Measurements from ENCODE around the gene DSCAML1.

DSCAML1 gene

DNA sequence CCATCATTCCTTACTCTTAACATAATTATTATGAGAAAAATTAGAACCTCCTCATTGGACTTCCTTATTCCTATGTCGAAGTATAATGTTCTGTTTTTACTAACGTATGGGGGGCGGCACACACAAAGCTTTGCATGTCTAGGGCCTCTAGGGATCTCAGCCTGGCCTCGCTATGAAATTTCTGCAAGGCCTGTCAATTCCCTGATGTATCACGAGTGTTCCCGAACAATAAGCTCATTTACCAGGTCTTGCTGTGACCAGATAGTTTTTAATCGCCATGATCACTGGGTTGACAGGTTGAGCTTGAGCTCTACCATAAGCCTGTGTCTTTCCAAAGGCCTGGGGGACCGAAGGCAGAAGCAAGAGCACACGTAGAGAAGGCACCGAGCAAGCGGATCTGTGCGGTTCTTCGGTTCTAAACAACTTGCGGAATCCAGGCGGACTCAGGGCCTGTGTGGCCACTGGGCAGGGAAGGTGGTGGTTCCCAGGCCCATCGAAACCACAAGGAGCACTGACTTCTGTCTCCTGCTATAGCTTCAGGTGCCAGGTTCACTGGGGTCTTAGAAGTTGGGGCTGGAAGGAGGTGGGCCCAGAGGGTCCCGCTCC, 37.9 kb upstream of the DSCAML1 start:
- TF ChIP-seq, protein P1, sequence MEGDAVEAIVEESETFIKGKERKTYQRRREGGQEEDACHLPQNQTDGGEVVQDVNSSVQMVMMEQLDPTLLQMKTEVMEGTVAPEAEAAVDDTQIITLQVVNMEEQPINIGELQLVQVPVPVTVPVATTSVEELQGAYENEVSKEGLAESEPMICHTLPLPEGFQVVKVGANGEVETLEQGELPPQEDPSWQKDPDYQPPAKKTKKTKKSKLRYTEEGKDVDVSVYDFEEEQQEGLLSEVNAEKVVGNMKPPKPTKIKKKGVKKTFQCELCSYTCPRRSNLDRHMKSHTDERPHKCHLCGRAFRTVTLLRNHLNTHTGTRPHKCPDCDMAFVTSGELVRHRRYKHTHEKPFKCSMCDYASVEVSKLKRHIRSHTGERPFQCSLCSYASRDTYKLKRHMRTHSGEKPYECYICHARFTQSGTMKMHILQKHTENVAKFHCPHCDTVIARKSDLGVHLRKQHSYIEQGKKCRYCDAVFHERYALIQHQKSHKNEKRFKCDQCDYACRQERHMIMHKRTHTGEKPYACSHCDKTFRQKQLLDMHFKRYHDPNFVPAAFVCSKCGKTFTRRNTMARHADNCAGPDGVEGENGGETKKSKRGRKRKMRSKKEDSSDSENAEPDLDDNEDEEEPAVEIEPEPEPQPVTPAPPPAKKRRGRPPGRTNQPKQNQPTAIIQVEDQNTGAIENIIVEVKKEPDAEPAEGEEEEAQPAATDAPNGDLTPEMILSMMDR (IDR thresholded peaks at IDR 0.05; ENCODE audit: insufficient read depth, missing control alignments) = no peak
- DNase-seq (ENCODE audit: insufficient read length, low spot score) = no peak
- FAIRE-seq = no peak

DNA sequence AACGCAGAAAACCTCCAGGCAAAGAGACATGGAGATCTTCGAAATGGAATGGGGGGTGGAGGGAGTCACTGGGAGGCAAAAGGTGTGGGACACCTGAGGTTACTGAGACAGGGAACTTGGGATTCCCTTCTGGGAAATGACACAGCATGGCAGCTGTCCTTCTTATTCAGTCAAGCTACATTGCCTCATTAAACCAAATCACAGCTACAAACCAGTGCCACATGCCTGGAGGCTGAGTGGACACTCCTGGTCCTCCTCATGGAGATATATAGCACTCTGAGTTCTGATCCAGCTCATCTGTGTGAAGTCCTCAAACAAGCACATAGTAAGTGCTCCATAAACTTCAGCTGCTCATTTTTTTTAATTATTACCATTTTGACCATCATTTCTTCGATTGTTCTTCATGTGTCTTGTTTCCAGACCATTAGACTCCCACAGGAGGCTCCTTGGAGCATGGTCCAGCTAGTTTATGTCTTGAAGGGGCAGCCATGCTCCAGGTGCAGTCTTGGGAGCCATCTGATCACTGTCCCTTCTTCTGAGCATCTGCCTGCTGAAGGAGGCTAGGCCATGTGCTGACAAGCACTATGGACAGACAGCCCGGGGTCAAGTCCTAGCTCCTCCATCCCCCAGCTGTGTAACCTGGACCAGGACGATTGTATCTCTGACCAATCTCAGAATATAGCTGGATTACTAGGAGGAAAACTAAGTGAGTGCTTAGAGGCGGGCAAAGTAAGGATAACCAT, 37.2 kb upstream of the DSCAML1 start:
- TF ChIP-seq, protein P1 (IDR thresholded peaks at IDR 0.05; ENCODE audit: insufficient read depth, missing control alignments) = no peak
- DNase-seq (ENCODE audit: insufficient read length, low spot score) (no peak), FAIRE-seq (no peak)

DNA sequence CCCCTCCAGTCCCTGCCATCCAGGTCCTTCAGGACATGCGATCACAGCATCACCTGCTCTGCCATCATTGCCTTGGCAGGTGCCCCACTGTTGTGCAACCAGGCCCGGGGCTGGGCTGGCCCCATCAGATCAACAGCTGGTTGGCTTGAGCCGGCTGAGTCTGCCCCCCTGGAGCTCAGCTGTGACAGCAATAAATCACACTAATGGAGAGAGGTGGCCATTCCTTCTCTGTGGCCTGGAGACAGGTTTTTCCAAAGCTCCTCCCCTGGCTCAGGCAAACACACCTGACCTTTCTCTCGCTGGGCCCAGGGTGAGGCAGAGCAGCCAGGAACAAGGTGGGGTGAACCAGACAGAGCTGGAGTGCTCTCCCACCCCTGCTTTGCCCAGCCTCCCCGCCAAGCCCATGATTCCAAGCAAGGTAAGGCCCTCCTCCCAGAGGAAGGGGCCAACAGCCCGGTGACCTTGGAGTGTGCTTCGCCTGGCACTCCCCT, 36.4 kb upstream of the DSCAML1 start:
- DNase-seq (ENCODE audit: insufficient read length, low spot score) (no peak), FAIRE-seq (no peak)
- TF ChIP-seq, protein P1 (IDR thresholded peaks at IDR 0.05; ENCODE audit: insufficient read depth, missing control alignments) = no peak

DNA sequence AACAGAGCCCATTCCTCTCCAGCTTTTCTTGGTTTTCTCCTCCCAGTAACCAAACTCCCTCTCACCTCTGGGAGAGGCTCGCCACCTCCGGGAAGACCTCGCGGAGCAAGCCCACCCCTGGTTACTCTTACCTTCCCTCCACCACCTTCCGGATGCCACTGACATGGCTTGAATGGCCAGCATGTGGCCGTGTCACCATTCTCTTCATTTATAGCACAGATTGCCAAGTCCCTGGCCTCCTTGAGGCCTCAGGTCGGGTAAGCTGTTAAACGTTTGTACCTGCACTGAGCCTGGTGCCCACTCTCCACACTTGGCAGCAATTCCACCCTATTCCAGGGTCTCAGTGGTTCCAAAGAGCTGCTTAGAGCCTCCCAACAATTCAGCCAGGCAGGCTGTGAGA, 35.5 kb upstream of the DSCAML1 start:
- FAIRE-seq (no peak), DNase-seq (ENCODE audit: insufficient read length, low spot score) (no peak)
- TF ChIP-seq, protein P1 (IDR thresholded peaks at IDR 0.05; ENCODE audit: insufficient read depth, missing control alignments) = no peak

DNA sequence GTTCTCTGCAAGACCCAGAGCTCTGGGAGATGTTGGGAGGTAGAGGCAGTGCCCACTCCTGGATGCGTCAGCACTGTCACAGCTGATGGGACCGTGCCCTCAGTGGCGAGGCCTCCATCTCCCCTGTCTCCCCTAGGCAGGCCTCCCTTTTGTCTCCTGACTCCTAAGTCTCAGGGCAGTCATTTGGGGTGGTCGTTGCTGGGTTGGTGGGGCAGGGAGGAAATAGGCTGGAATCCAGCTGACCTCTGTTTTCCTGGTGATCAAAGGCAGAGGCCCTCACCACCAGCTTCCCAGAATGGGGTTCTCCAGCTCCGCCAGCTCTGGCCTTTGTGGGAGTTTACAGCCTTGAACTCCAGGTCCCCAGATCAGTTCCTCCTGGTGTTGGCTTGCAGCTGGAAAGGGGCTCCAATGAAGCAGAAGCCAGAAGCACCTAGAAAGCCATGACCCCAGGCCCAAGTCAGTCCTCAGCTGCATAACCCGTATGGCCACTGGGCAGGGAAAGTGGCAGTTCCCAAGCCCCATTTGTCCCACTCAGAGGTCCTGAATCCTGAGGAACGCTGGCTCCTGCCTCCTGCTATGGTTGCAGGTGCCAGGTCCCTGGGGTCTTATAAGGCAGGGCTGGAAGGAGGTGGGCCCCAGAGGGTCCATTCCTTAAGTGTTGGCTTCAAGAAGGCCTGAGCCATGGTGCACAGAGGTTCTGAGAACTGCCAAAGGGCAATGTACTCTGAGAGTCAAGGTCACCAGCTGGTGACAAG, 34.8 kb upstream of the DSCAML1 start:
- no peak for FAIRE-seq
- DNase-seq (ENCODE audit: insufficient read length, low spot score) = no peak
- TF ChIP-seq, protein P1 (IDR thresholded peaks at IDR 0.05; ENCODE audit: insufficient read depth, missing control alignments) = no peak

DNA sequence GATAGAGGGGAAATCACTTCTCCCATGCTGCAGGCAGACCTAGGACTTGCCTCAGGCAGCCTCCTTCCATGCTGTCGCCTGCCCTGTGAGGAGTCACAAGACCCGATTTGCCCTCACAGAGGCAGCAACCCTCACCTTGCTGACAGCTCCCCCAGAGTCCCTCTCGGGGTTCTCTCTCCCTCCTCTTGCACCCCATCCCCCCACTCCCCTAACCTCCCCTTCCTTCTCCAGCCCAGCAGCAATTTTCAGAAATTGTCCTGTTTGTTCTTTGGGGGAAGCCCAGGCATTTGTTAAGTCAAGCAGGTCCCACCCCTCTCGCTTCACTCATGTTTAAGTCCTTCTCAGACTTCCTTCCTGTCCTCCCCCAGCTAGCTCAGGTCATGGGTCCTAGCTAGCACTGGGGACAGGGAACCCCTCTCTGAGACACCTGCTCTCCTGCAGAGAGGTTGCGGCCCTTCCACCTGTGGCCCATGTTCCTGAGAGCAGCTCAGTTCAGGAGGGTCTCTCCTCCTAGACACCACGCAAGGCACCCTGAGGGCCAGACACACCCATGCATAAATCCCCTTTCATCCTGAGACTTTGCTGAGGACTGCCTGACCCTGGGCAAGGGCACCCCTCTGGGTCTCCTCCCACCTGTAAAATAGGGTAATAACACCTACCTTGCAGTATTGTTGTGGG, 33.8 kb upstream of the DSCAML1 start:
- DNase-seq (ENCODE audit: insufficient read length, low spot score) (no peak), FAIRE-seq (no peak)
- TF ChIP-seq, protein P1 (IDR thresholded peaks at IDR 0.05; ENCODE audit: insufficient read depth, missing control alignments) = no peak

Measured in D721Med (cell line).